GM12891 (cell line): ENCODE results near the gene DLG3.

Experiments used
- PAX5 ChIP-seq: IDR thresholded peaks from 2 replicates; pipeline ENCODE4 v1.6.1; 2011; ENCODE audit warnings: low read length, moderate library complexity, mild to moderate bottlenecking; ENCODE audit not compliant: insufficient read depth, severe bottlenecking
- POLR2A ChIP-seq: IDR thresholded peaks from 2 replicates; pipeline ENCODE4 v1.6.1; 2011; ENCODE audit warnings: low read depth, low read length, control low read depth
- POLR2AphosphoS5 ChIP-seq: IDR thresholded peaks from 2 replicates; pipeline ENCODE4 v1.6.1; 2011; ENCODE audit warnings: low read depth, low read length, control low read depth
- SPI1 ChIP-seq: IDR thresholded peaks from 2 replicates; pipeline ENCODE4 v1.6.1; 2011; ENCODE audit warnings: low read depth, low read length, control low read depth
- TAF1 ChIP-seq: IDR thresholded peaks from 2 replicates; pipeline ENCODE4 v1.6.1; 2011; ENCODE audit warnings: low read depth, low read length, control low read depth

DNA sequence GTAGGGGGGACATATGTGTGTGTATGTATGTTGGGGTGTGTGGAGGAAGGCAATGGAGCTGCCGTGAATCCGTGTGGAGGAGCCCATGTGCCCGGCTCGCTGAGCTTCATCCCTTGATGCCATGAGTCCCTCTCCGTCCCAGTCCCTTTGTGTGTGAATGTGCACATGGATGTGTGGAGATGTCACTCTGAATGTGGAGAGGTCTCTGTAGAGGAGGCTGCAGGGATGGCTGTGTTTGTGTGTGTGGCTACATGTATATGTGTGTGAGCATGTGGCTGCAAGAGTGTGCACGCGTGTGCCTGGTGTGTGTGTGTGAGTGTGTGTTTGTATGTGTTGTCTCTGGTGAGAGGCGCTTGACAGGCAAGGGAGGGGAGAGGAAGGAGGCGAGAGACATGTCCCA lies 1.3 kb downstream of the DLG3 start:
- TF ChIP-seq TAF1 = no peak
- no peak for TF ChIP-seq POLR2A
- no peak for TF ChIP-seq POLR2AphosphoS5
- no peak for TF ChIP-seq SPI1
- no peak for TF ChIP-seq PAX5
